ENCODE data around the gene NPTX2. TPM values are rescaled to one million over a fixed set of nuclear protein-coding genes. Genes with fewer than 3 reads are reported as not detected.

NPTX2 gene
- total RNA-seq, 1 donor from 2014 or later: not detected

- ChIA-PET POLR2A (no interaction called here), CTCF (no interaction called here)
- Mint-ChIP-seq H3K27ac (no peak overlapping the region), H3K4me3 (no peak overlapping the region), H3K4me1 (no peaks in the 10 kb centered on the region), H3K9me3 (peaks cover 6% of the 10 kb centered on the region), H3K27me3 (no peaks in the 10 kb centered on the region), H3K36me3 (ENCODE audit: low read depth) (no peaks in the 10 kb centered on the region)
- no peak for DNase-seq
- intact Hi-C loops (cut with micrococcal nuclease): no loop called here
- no peak for ATAC-seq (ENCODE audit: low read depth)
- no peak for TF ChIP-seq CTCF (IDR thresholded peaks at IDR 0.05)
Measured at GRCh38 chr7:98671733-98672331, 54.7 kb downstream of the NPTX2 start.

GRCh38 chr7:98674461-98674860 is 57.4 kb downstream of the NPTX2 start:
- peaks cover 2% of the 10 kb centered on the region for H3K27me3 Mint-ChIP-seq
- CTCF ChIA-PET: no interaction called here
- intact Hi-C loops (cut with micrococcal nuclease): no loop called here

GRCh38 chr7:98674881-98675280 is 57.8 kb downstream of the NPTX2 start:
- ATAC-seq (ENCODE audit: low read depth): no peak
- POLR2A ChIA-PET: no interaction called here

More at GRCh38 chr7:98674461-98674860, 57.4 kb downstream of the NPTX2 start:
- Mint-ChIP-seq H3K27ac (no peak overlapping the region), H3K36me3 (ENCODE audit: low read depth) (no peaks in the 10 kb centered on the region), H3K4me3 (no peak overlapping the region), H3K9me3 (peaks cover 10% of the 10 kb centered on the region), H3K4me1 (no peaks in the 10 kb centered on the region)
- DNase-seq (no peak), ATAC-seq (ENCODE audit: low read depth) (no peak)
- POLR2A ChIA-PET: no interaction called here
- TF ChIP-seq CTCF (IDR thresholded peaks at IDR 0.05): no peak

GRCh38 chr7:98678215-98678614 is 61.1 kb downstream of the NPTX2 start:
- H3K36me3 Mint-ChIP-seq (ENCODE audit: low read depth): no peaks in the 10 kb centered on the region
- peaks cover 12% of the 10 kb centered on the region for H3K27me3 Mint-ChIP-seq
- TF ChIP-seq CTCF (IDR thresholded peaks at IDR 0.05): no peak
- H3K9me3 Mint-ChIP-seq: peaks cover 7% of the 10 kb centered on the region
- POLR2A ChIA-PET: no interaction called here
- H3K4me3 Mint-ChIP-seq: no peak overlapping the region
- intact Hi-C loops (cut with micrococcal nuclease): no loop called here
- CTCF ChIA-PET: no interaction called here
- DNase-seq: no peak
- no peaks in the 10 kb centered on the region for H3K4me1 Mint-ChIP-seq
- H3K27ac Mint-ChIP-seq: no peak overlapping the region
- ATAC-seq (ENCODE audit: low read depth): no peak

More at GRCh38 chr7:98674881-98675280, 57.8 kb downstream of the NPTX2 start:
- H3K36me3 Mint-ChIP-seq (ENCODE audit: low read depth): no peaks in the 10 kb centered on the region
- DNase-seq: no peak
- CTCF ChIA-PET: no interaction called here
- intact Hi-C loops (cut with micrococcal nuclease): no loop called here
- H3K4me1 Mint-ChIP-seq: no peaks in the 10 kb centered on the region
- peaks cover 10% of the 10 kb centered on the region for H3K9me3 Mint-ChIP-seq
- no peak overlapping the region for H3K27ac Mint-ChIP-seq
- no peak for TF ChIP-seq CTCF (IDR thresholded peaks at IDR 0.05)
- H3K27me3 Mint-ChIP-seq: peaks cover 4% of the 10 kb centered on the region
- H3K4me3 Mint-ChIP-seq: no peak overlapping the region

Other genes starting within 250 kb of the NPTX2 start
- gene BAIAP2L1, start 216.2 kb upstream of the NPTX2 start, total RNA-seq: 8.1 and 10.4 TPM in 2 replicates

All from activated B cell treated with CpG ODN at 0.5 μM for 24 hours (primary cell).